DMS79 treated with DMSO at 0.1 percent for 48 hours (cell line): ENCODE measurements around the gene FNDC5.
A peak's percentile ranks its signal among the peaks of the same experiment; 100 is the strongest.

ENCODE experiments used
- DNase-seq: peaks from one replicate; lab custom pipeline; 2025; lab: John Stamatoyannopoulos, UW

The FNDC5 gene

DNA sequence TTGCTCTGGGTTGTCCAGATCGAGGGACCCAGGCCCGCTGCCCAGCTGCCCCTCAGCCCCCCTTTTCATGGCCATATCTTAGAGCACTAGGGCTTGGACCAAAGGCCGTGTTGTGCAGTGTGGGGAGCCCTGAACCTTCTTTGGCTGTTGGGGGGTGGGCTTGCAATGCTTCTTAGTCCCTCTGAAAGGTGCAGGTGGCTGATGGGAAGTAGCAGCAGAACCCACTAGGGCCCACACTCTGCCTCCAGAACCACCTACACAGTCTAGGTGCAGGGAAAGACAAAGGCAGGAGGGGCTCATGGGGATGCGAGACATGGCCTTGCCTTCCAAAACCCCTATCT lies 13.3 kb upstream of the FNDC5 start:
- DNase-seq: no peak

DNA sequence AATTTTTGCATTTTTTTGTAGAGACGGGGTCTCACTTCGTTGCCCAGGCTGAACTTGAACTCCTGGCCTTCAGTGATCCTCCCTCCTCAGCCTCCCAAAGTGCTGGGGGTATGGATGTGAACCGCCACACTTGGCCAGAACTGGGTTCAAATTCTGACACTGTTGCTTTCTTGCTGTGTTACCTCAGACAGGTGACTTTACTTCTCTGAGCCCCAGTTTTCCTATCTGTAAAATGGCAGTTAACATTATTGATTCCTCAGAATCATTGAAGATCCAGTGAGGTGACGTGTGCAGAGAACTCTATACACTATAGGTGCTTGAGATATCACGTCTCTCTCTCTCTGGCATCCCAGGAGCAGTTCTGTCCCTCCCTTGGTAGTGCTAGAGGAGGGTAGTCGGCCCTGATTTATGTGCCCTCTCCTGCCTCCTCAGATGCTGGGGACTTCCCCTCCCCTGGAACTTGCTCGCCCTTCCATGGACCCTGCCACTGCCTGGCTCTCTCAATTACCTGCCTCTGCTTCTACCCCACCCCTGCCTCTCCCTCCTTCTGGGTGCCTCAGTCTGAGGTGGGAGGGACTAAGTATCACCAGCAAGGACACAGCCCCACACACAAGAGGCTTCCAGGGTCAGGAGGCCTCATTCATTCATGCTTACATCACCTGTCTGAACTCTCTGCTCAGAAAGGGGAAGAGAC lies 12.8 kb upstream of the FNDC5 start:
- DNase-seq: no peak

DNA sequence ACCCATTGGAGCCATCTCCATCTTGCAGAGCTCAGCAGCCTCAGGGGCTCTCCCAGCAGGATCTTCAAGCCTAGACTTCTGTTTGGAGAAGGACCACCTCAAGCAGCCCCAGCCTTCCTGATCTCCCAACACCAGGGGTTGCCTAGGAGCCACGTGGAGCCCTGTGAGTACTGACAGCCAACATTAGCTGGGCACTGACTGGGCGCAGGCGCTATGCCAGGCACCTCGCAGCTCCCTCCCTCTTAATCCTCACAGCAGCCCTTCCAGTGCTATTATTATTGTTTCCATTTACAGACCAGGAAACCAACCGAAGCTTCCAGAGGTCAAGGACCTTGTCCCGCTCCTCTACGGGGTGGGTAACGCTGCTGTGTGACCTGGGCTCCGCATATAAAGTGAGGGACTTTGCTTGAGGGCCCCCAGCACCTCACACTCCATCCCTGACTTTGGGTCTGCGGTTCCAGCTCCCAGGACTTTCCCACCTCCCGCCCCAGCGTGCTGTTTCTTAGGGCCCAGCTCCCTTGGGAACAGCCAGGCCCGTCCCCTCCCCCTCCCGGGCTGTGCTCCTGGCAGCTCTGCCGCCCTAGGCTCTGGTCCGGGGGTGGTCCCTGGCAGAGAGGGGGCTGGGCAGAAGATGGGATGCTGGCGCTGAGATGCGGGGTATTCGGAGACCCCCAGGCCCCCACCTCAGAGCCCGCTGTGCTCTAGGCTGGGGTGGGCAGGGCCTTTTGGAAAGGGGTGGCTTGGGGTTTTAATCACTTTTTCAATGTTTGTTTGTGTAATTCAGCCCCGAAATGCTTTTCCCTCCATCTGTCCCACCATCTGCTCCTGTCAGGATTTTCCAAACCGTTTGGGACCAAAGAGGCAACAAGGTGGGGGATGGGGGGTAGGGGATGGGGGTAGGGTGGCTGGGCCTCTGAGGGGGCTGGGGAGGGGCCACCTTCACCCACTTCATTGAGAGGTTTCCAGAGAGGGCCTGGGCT lies 11.4 kb upstream of the FNDC5 start:
- DNase-seq: peak; percentile 54

DNA sequence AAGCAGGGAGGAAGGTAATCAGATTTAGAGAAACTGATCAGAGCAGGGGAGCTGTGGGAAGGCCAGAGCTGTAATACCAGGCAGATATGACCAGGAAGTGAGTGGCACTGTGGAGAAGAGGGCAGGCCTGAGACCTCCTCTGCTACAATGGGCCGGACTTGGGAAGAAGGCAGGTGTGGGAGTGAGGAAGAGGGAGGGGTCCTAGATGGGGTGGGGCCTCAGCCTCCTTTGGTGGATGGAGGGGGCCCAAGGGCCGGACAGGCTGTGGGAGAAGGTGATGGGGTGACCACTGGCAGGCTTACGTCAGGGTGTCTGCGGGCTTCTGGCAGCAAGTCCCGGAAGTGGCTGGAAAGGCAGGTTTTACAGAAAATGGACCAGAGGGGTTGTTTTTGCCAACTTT lies 10.6 kb upstream of the FNDC5 start:
- no peak for DNase-seq

- DNase-seq: no peak
Observed at GRCh38 chr1:32878637-32879041, 7.9 kb upstream of the FNDC5 start.

GRCh38 chr1:32878183-32878582 lies 7.5 kb upstream of the FNDC5 start:
- DNase-seq: peak; percentile 25

DNA sequence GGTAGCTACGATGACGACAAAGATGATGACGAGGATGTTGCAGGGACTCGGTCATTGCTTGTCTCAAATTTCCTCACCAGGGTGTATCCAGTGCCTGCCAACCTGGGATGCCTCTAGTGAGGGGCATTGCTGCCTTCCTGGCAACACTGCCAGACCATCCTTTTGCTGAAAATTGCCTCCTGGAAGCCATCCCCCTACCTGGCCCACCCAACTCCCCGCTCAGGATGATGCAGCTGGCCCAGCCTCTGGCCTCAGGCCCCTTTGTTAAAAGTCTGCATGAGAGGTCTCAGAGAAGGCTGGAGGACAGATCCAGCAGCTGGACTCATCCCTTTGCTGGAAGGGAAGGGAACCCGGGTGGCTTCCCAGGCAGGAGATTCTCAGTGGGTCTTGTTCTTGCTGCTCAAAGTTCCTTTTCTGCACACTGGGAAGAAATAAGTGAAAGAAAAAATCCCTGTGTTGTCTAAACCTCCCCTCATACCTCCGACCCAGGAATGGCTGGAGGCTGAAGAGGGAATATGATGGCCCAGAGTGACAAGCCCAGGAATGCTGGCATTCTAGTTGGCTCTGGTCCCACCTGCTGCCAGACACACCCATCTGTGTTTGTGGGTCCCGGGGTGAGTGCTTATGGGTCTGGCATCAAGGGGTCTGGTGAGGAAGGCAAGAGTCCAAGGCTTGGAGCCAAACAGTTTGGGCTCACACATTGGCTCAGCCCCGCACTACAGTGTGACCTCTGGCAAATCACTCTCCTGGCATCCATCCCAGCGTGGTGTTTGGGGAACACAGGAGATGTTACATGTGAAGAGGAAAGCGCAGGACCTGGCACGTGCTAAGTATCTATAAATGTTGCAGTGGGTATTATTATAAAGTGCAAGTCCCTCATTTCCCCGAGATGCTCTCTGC lies 6.7 kb upstream of the FNDC5 start:
- DNase-seq: peak; percentile 67

GRCh38 chr1:32876341-32877210 lies 5.9 kb upstream of the FNDC5 start:
- no peak for DNase-seq

DNA sequence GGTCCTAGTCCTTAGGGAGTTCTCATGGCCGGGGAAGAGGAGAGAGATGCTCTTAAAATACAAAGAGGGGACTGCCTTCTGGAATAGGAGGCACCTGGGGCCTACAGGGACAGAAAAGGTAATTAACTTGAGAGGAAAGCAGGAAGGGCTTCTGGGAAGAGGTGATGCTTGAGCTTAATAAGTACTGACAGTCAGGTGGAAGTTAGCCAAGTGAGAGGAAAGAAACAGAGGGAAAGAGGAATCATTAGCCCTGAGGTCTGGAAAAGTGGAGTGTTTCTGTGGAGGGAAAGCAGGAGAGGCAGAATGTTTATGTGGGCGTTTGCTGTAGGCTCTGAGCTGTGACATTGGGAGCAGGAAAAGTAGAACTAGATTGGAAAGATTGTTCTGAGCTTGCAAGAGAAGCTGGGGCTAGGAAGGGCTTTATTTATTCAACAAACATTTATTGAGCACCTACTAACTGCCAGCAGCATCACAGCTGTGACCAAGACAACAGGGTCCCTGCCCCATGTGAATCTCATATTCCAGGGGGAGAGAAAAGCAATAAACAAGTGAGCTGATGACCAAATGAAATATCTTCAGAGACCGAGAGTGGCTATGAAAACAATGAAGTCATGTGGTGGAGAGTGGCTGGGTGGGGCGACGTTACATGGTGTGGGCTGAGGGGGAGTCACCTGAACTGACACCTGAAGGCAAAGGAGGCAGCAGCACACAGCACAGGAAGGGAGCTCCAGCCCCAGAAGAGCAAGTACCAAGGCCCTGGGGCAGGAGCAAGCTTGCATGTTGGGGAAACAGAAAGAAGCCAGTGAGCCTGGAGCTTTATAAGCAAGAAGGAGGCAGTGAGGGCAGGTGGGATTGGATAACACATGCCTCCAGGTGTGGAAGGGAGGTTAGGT lies 4.4 kb upstream of the FNDC5 start:
- DNase-seq: no peak

- DNase-seq: no peak
Observed at GRCh38 chr1:32873484-32873883, 2.8 kb upstream of the FNDC5 start.

DNA sequence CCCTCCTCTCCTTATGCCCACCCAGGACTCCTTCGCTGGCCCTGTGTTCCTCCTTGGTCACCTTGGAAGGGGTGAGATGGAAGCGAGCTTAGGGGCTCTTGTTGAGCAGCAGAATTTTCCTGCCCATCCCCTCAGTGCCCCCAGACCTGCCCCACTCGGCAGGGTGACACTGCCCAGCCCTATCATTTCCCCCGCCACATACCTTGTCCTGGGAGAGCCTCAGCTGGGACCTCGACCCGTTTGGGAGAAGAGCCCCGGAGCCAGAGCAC lies 1.4 kb upstream of the FNDC5 start:
- DNase-seq: no peak

GRCh38 chr1:32871364-32872191 lies 866 bp upstream of the FNDC5 start:
- peak; percentile 58 for DNase-seq

GRCh38 chr1:32869923-32870614 lies 643 bp downstream of the FNDC5 start:
- DNase-seq: no peak

- no peak for DNase-seq
Observed at GRCh38 chr1:32868806-32869455, 1.8 kb downstream of the FNDC5 start.

DNA sequence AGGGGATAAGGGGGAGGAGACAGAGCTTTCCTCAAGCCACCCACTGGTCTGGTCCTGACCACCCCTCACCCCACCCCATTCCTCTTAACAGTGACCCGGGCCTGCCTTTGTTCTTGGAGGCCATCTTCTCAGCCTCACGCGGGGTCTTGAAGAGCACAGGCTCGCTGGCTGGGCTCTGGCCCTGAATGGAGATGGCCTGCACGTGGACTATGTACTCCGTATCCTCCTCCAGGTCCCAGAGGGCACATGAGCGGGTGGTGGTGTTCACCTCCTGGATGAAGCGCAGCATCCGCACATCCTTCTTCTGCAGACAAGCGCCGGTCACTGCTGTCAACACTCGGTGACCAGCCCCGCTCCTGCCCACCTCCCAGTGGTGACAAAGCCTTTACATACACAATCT lies 2.6 kb downstream of the FNDC5 start:
- no peak for DNase-seq

GRCh38 chr1:32867671-32868070 lies 3.0 kb downstream of the FNDC5 start:
- DNase-seq: no peak

- no peak for DNase-seq
Observed at GRCh38 chr1:32867151-32867550, 3.6 kb downstream of the FNDC5 start.

- no peak for DNase-seq
Observed at GRCh38 chr1:32865639-32866405, 4.9 kb downstream of the FNDC5 start.
